ENCODE measurements around the gene LCLAT1. TPM values are rescaled to one million over a fixed set of nuclear protein-coding genes. Genes with fewer than 3 reads are reported as not detected.
"Not testable (repeated sequence)": the region's sequence is repeated elsewhere in the genome, so short reads cannot be mapped to it uniquely, and the experiment has no call there.

The LCLAT1 gene
- total and polyA plus RNA-seq, 2 of the 4 experiments (the other 2 are of a cell fraction): 7.5 to 11.5 TPM

DNA sequence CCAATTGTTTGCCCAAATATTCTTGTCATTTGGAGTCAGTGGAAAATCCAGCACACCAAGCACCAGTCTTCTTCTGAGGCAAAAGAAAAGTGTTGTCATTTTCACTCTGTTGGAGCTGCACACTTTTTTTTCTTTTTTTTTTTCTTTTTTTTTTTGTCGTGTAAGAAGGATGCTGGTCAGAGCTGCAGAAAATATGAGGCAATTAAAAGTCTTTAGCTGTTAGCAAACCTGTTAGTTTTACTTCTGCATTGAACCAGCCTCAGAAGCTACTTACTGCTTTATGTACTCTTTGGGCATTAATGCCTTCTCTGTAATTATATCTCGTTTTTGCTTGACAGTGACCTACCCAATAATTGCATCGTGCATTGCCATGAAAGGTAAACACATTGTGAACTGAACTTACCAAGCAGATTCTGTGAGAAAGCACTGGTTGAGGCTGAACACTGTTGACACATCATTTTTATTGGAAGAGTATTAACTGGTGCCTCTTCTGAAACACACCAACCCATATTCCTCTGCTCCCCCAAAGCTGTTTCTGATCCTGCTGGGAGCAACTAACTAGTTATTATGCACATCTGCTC lies 194.8 kb downstream of the LCLAT1 start:
- no peak overlapping the region for H2AK5ac ChIP-seq (ENCODE audit: low read depth, low read length)
- H3K23ac ChIP-seq (ENCODE audit: low read depth, low read length): no peak overlapping the region
- peaks cover 0 to 5% of the 10 kb centered on the region in 2 experiments; a peak in 1 of 4 replicates for H3K79me1 ChIP-seq (ENCODE audit: low read depth in 1 of 2, low read length in 2 of 2)
- POLR2A ChIA-PET (ENCODE audit: unreplicated experiment): no interaction called here
- H4K91ac ChIP-seq (ENCODE audit: insufficient read depth, low read depth, low read length): no peak overlapping the region
- H3K4me1 ChIP-seq (ENCODE audit: control insufficient read depth, insufficient read depth, low read length): 0 out of 2 replicates have a peak, but pooled peaks cover 3% of the 10 kb centered on the region
- no peak overlapping the region for H2AFZ ChIP-seq (replicated peaks; ENCODE audit: low read length, poor library complexity)
- ATAC-seq (ENCODE audit: low read depth) (no peak), DNase-seq (no peak)
- H4K5ac ChIP-seq (ENCODE audit: low read depth, low read length): no peak overlapping the region
- in situ Hi-C loops (cut with MboI; ENCODE audit: low sequenced_read_pairs): no loop called here
- TF ChIP-seq SMC3 (IDR thresholded peaks at IDR 0.05; ENCODE audit: low read depth, low read length) (no peak), CEBPB (IDR thresholded peaks at IDR 0.05; ENCODE audit: low read depth, low read length) (no peak)
- no peak overlapping the region for H3K56ac ChIP-seq (ENCODE audit: extremely low read depth, insufficient read depth, low read length)
- peak overlapping the region in 1 of 2 experiments; percentile 35; a peak in 1 of 4 replicates for H4K8ac ChIP-seq (ENCODE audit: low read depth in 2 of 2, low read length in 2 of 2)
- no peak overlapping the region for H3K27ac ChIP-seq (ENCODE audit: insufficient read depth, low read length)
- no peaks in the 10 kb centered on the region for H3K27me3 ChIP-seq (ENCODE audit: control insufficient read depth, insufficient read depth, low read length)
- peaks cover 5% of the 10 kb centered on the region for H3K36me3 ChIP-seq (ENCODE audit: control insufficient read depth, insufficient read depth, low read length)
- intact Hi-C loops (cut with micrococcal nuclease): no loop called here
- no peak overlapping the region for H3K4me3 ChIP-seq (ENCODE audit: insufficient read depth, low read depth, low read length)
- no TSS peak for BruUV-seq (replicated peaks)
- dilution Hi-C loops (cut with HindIII; ENCODE audit: low sequenced_read_pairs, unreplicated experiment): no loop called here
- H3K14ac ChIP-seq (replicated peaks; ENCODE audit: low read depth, low read length): no peak overlapping the region
- no peaks in the 10 kb centered on the region for H4K20me1 ChIP-seq (ENCODE audit: insufficient read depth, low read length)
- H2BK20ac ChIP-seq (ENCODE audit: low read depth, low read length): no peak overlapping the region
- no peak overlapping the region for H3K9ac ChIP-seq (ENCODE audit: low read depth, low read length)
- H2BK5ac ChIP-seq (ENCODE audit: low read depth, low read length, poor library complexity, severe bottlenecking): no peak overlapping the region
- H3K18ac ChIP-seq (ENCODE audit: low read depth, low read length): no peak overlapping the region
- H3K9me3 ChIP-seq (ENCODE audit: control insufficient read depth, insufficient read depth, low read length): no peaks in the 10 kb centered on the region
- no peak overlapping the region for H2AK9ac ChIP-seq (replicated peaks; ENCODE audit: low read depth, low read length, poor library complexity)
- H2BK120ac ChIP-seq (ENCODE audit: low read depth, low read length): no peak overlapping the region
- peaks cover 8% of the 10 kb centered on the region for H3K9me1 ChIP-seq (ENCODE audit: insufficient read depth, low read length)
- no peak overlapping the region for H2BK15ac ChIP-seq (ENCODE audit: low read depth, low read length)
- 71% methylated on average over 1 of the region's 3 CpGs; no CpG with 5 or more reads in 1 of the 2 experiments for WGBS, 2 experiments (ENCODE audit: extremely low coverage in 2 of 2, insufficient read length in 1 of 2)
- no peak overlapping the region for H3K4ac ChIP-seq (ENCODE audit: low read depth, low read length)
- CTCF ChIA-PET: interaction anchor here (0.6 kb wide), 2 partner anchors 9 to 282 kb away, joined by 3 read pairs; no protein-coding TSS in a partner anchor
- H3K4me2 ChIP-seq (ENCODE audit: low read depth, low read length): no peak overlapping the region

DNA sequence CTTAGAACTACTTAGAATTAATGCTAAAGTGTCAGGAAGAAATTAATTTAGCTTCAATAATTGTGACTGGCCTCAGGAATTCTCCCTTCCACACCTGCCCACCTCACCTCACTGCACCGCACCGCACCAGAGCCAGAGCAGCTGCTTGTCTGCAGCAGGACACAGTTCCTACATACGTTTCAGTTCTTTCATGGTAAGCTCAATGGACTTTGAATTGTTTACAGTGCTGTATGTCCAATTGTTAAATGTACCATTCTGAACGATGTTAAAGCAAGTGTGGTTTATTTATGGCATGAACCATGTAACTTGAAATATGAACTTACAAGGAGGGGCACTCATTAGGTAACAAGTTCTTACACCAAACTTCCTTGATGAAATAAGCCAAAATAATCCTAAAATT lies 196.0 kb downstream of the LCLAT1 start:
- H2BK20ac ChIP-seq (ENCODE audit: low read depth, low read length); H3K18ac ChIP-seq (ENCODE audit: low read depth, low read length); H3K4ac ChIP-seq (ENCODE audit: low read depth, low read length); in situ Hi-C loops (cut with MboI; ENCODE audit: low sequenced_read_pairs); H4K20me1 ChIP-seq (ENCODE audit: insufficient read depth, low read length); H3K23ac ChIP-seq (ENCODE audit: low read depth, low read length); H3K56ac ChIP-seq (ENCODE audit: extremely low read depth, insufficient read depth, low read length); H3K27me3 ChIP-seq (ENCODE audit: control insufficient read depth, insufficient read depth, low read length); H3K36me3 ChIP-seq (ENCODE audit: control insufficient read depth, insufficient read depth, low read length); intact Hi-C loops (cut with micrococcal nuclease); H4K5ac ChIP-seq (ENCODE audit: low read depth, low read length); CTCF ChIA-PET; BruUV-seq (replicated peaks); H4K91ac ChIP-seq (ENCODE audit: insufficient read depth, low read depth, low read length); H4K8ac ChIP-seq (ENCODE audit: low read depth in 2 of 2, low read length in 2 of 2); H2BK15ac ChIP-seq (ENCODE audit: low read depth, low read length); DNase-seq; H2BK5ac ChIP-seq (ENCODE audit: low read depth, low read length, poor library complexity, severe bottlenecking); H3K9me1 ChIP-seq (ENCODE audit: insufficient read depth, low read length); H3K4me2 ChIP-seq (ENCODE audit: low read depth, low read length); H2AK5ac ChIP-seq (ENCODE audit: low read depth, low read length); dilution Hi-C loops (cut with HindIII; ENCODE audit: low sequenced_read_pairs, unreplicated experiment); H2AFZ ChIP-seq (replicated peaks; ENCODE audit: low read length, poor library complexity); H3K4me1 ChIP-seq (ENCODE audit: control insufficient read depth, insufficient read depth, low read length); ATAC-seq (ENCODE audit: low read depth); H3K14ac ChIP-seq (replicated peaks; ENCODE audit: low read depth, low read length); POLR2A ChIA-PET (ENCODE audit: unreplicated experiment); H3K9ac ChIP-seq (ENCODE audit: low read depth, low read length); H2AK9ac ChIP-seq (replicated peaks; ENCODE audit: low read depth, low read length, poor library complexity); H2BK120ac ChIP-seq (ENCODE audit: low read depth, low read length); H3K27ac ChIP-seq (ENCODE audit: insufficient read depth, low read length); H3K79me1 ChIP-seq (ENCODE audit: low read depth in 1 of 2, low read length in 2 of 2); H3K9me3 ChIP-seq (ENCODE audit: control insufficient read depth, insufficient read depth, low read length); H3K4me3 ChIP-seq (ENCODE audit: insufficient read depth, low read depth, low read length): not testable (repeated sequence)
- WGBS, 2 experiments (ENCODE audit: extremely low coverage in 2 of 2, insufficient read length in 1 of 2): no CpG with 5 or more reads among the region's 4 CpGs
